A673 (cell line): ENCODE measurements around the gene SNX33. TPM values are rescaled to one million over a fixed set of nuclear protein-coding genes. Genes with fewer than 3 reads are reported as not detected.

Experiments
- BruUV-seq: library from RNA; stranded (reverse); fragments of 400-500 nt; replicated peaks from 2 replicates; lab custom pipeline; 2021; lab: Mats Ljungman, UMichigan
- CTCF ChIA-PET: fragments of 300-600 bp; sonication (Branson Sonifier 250); formaldehyde crosslinking; loops from one replicate; lab custom pipeline; 2022; ENCODE audit warnings: antibody characterized with exemption; lab: Charles Lee
- POLR2A ChIA-PET: fragments of 300-600 bp; sonication (Branson Sonifier 250); formaldehyde crosslinking; loops from one replicate; lab custom pipeline; 2022; ENCODE audit warnings: antibody characterized with exemption; ENCODE audit not compliant: low non-redundant PET; lab: Charles Lee
- DNase-seq: peaks from one replicate; pipeline ENCODE4 v3.0.0-alpha.2; 2015; ENCODE audit warnings: low spot score
- H3K27ac ChIP-seq: fragments of 200-600 bp; sonication (generic); 2 replicates; pipeline ENCODE4 v1.5.1; 2016; ENCODE audit warnings: mixed run types, low read depth, mild to moderate bottlenecking, mixed read lengths, antibody characterized with exemption, low read length; ENCODE audit not compliant: poor library complexity, severe bottlenecking
- H3K27me3 ChIP-seq: fragments of 200-600 bp; sonication (generic); replicated peaks from 2 replicates; pipeline ENCODE4 v1.6.1; 2017; ENCODE audit warnings: mixed run types, low read depth, mild to moderate bottlenecking, mixed read lengths, antibody characterized with exemption, low read length; ENCODE audit not compliant: insufficient read depth, poor library complexity
- H3K36me3 ChIP-seq: fragments of 200-600 bp; sonication (generic); 2 replicates; pipeline ENCODE4 v1.6.1; 2016; ENCODE audit warnings: mixed run types, mild to moderate bottlenecking, mixed read lengths, antibody characterized with exemption, low read length; ENCODE audit not compliant: insufficient read depth, poor library complexity, severe bottlenecking
- H3K4me1 ChIP-seq: fragments of 200-600 bp; sonication (generic); 2 replicates; pipeline ENCODE4 v1.6.1; 2017; ENCODE audit warnings: mixed run types, mild to moderate bottlenecking, mixed read lengths, antibody characterized with exemption, low read length; ENCODE audit not compliant: insufficient read depth, poor library complexity, severe bottlenecking
- H3K4me3 ChIP-seq: fragments of 200-600 bp; sonication (generic); 2 replicates; pipeline ENCODE4 v1.5.1; 2016; ENCODE audit warnings: low read depth, mixed run types, mild to moderate bottlenecking, mixed read lengths, low read length; ENCODE audit not compliant: poor library complexity, severe bottlenecking
- H3K9me3 ChIP-seq: fragments of 200-600 bp; sonication (generic); 2 replicates; pipeline ENCODE4 v1.6.1; 2016; ENCODE audit warnings: mixed run types, low read depth, mild to moderate bottlenecking, mixed read lengths, antibody characterized with exemption, low read length; ENCODE audit not compliant: poor library complexity, severe bottlenecking
- EZH2 ChIP-seq: fragments of 200-600 bp; sonication (generic); IDR thresholded peaks from 2 replicates; pipeline ENCODE4 v1.6.1; 2017; ENCODE audit warnings: borderline replicate concordance, low read depth, mild to moderate bottlenecking, mixed read lengths, antibody characterized with exemption, low read length; ENCODE audit not compliant: poor library complexity, severe bottlenecking
- intact Hi-C: fragments of 100-400 bp; cut with micrococcal nuclease; formaldehyde crosslinking; loops from one replicate; pipeline ENCODE4 v1.10.0; 2022; ENCODE audit not compliant: unreplicated experiment
- total RNA-seq: library from RNA; stranded (reverse); gene quantifications from 2 replicates; pipeline ENCODE4 v1.2.3, GENCODE V29; 2021
- TF ChIP-seq, protein P1 (sequence below): fragments of 300-800, 200-600 bp; sonication (generic); conservative IDR thresholded peaks from 2 replicates; pipeline ENCODE4 v1.5.1; 2017; ENCODE audit warnings: low read depth, mild to moderate bottlenecking, antibody characterized with exemption, low read length, moderate library complexity, mixed read lengths

The SNX33 gene
- total RNA-seq, 1 experiment from 2014 or later = 3.4 TPM

DNA sequence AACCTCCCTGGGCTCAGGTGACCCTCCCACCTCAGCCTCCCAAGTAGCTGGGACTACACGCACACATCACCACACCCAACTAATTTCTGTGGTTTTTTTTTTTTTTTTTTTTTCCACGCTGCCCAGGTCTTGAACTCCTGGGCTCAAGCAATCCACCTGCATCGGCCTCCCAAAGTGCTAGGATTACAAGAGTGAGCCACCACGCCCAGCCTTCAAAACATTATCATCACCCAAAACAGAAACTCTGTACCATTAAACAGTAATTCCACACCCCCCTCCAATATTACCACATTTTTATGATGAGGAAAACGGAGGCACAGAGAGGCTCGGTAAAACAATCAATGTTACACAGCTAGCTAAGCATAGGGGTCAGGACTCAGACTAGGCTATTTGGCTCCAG is 11.7 kb upstream of the SNX33 start:
- DNase-seq = no peak
- Histone ChIP-seq H3K4me1 (peaks cover 15% of the 10 kb centered on the region), H3K9me3 (no peaks in the 10 kb centered on the region), H3K27ac (no peak overlapping the region), H3K27me3 (no peaks in the 10 kb centered on the region), H3K4me3 (no peak overlapping the region), H3K36me3 (peaks cover 9% of the 10 kb centered on the region)
- ChIA-PET POLR2A (interaction anchor here (0.6 kb wide), 2 partner anchors 10 to 301 kb away, joined by 4 to 6 read pairs; partner anchors contain the start of gene SNUPN), CTCF (no interaction called here)
- BruUV-seq = no TSS peak
- TF ChIP-seq, protein P1, sequence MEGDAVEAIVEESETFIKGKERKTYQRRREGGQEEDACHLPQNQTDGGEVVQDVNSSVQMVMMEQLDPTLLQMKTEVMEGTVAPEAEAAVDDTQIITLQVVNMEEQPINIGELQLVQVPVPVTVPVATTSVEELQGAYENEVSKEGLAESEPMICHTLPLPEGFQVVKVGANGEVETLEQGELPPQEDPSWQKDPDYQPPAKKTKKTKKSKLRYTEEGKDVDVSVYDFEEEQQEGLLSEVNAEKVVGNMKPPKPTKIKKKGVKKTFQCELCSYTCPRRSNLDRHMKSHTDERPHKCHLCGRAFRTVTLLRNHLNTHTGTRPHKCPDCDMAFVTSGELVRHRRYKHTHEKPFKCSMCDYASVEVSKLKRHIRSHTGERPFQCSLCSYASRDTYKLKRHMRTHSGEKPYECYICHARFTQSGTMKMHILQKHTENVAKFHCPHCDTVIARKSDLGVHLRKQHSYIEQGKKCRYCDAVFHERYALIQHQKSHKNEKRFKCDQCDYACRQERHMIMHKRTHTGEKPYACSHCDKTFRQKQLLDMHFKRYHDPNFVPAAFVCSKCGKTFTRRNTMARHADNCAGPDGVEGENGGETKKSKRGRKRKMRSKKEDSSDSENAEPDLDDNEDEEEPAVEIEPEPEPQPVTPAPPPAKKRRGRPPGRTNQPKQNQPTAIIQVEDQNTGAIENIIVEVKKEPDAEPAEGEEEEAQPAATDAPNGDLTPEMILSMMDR = no peak
- TF ChIP-seq EZH2 = no peak
- intact Hi-C loops = no loop called here

DNA sequence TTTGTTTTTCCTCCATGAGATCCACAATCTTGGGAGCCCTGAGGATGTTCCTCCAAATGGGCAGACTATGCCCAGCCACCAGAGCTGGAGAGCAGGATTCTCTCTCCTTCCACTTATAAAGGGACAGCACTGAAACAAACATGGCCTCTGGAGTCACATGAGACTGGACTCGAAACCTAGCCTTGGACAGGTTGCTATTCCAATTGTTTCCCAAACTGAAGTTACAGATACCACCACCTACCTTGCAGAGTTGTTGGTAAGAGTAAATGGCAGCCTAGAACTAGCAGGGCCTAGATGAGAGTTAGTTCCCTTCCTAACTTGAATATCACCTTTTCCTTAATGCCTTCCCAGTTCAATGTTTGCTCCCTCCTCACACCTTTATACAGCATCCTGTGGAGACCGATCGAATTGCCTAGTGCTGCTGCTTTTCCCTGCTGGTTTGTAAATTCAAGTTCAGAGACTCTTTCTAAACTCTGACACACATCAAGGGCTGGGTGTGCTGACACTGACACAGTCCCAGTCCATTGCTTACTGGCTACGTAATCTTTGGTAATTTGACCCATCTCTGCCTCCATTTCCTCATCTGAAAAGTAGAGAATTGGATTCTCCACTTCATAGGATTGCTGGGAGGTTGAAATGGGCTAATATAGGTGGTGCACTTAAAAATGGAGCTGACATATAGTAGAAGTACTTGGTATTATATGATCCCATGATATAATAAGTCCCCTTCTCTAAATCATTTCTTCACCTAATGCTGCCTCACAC is 10.3 kb upstream of the SNX33 start:
- ChIA-PET CTCF (interaction anchor here (0.7 to 1.3 kb wide), 4 partner anchors 17 to 269 kb away, joined by 4 to 14 read pairs (median 6); no protein-coding TSS in a partner anchor), POLR2A (no interaction called here)
- intact Hi-C loops = no loop called here
- no peak for DNase-seq
- H3K27ac ChIP-seq = peak overlapping the region; percentile 59
- H3K27me3 ChIP-seq = no peaks in the 10 kb centered on the region
- BruUV-seq = no TSS peak
- H3K4me3 ChIP-seq = peak overlapping the region; percentile 75
- H3K9me3 ChIP-seq = no peaks in the 10 kb centered on the region
- H3K36me3 ChIP-seq = peaks cover 9% of the 10 kb centered on the region
- TF ChIP-seq, protein P1 = no peak
- peaks cover 15% of the 10 kb centered on the region for H3K4me1 ChIP-seq

DNA sequence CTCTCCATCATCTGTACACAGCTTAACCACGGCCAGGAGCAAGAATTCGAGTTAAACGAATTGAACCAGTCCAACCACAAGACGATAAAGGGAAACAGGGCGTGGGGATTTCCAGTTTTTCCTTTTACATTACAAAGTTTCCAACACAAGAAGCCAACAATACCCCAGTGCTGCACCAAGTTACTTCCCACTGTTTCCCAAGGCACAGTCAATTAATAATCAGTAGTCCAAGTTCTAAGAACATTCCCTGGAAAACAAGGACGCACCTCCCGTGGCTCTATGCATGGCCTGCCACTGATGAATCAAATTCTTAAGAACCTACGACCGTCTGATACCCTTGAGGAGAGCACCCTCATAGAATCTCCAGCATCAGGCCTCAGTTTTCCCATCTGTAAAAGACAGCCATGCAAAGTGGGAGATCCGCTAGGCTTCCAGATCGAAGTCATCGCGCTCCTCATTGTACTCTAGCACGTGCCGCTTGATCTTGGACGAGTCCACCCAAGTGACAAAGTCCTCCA is 8.5 kb upstream of the SNX33 start:
- TSS peak; percentile 74 for BruUV-seq
- H3K27me3 ChIP-seq = no peaks in the 10 kb centered on the region
- H3K27ac ChIP-seq = peak overlapping the region; percentile 88
- DNase-seq = no peak
- intact Hi-C loops = no loop called here
- H3K4me3 ChIP-seq = peak overlapping the region; percentile 75
- ChIA-PET CTCF (interaction anchor here (1.0 to 2.8 kb wide), 2 partner anchors 263 to 271 kb away, joined by 3 to 13 read pairs; partner anchors contain the start of gene MAN2C1), POLR2A (interaction anchor here (0.6 kb wide), 1 partner anchor 132 kb away, joined by 28 read pairs; no protein-coding TSS in a partner anchor)
- H3K36me3 ChIP-seq = peaks cover 9% of the 10 kb centered on the region
- peaks cover 15% of the 10 kb centered on the region for H3K4me1 ChIP-seq
- TF ChIP-seq EZH2 = no peak
- TF ChIP-seq, protein P1 = no peak
- H3K9me3 ChIP-seq = no peaks in the 10 kb centered on the region
